T-cell (primary cell): ENCODE measurements around the gene CELF2. TPM values are rescaled to one million over a fixed set of nuclear protein-coding genes. Genes with fewer than 3 reads are reported as not detected.

Experiments
- ATAC-seq, 4 experiments: fragments of 200-7000 bp in 3 of 4; fragments of 150-1000 bp in 1 of 4; cut with Tn5 transposase; replicated peaks in 1 of 4; 1 replicate in 3 of 4; 2 replicates in 1 of 4; pipeline ENCODE4 v1.10.0; 2021; ENCODE audit warnings: moderate library complexity in 3 of 4, mild to moderate bottlenecking in 2 of 4, moderate number of reproducible peaks in 1 of 4
- CTCF ChIA-PET, 2 donors: fragments of 300-600 bp; sonication (Branson Sonifier 250); formaldehyde crosslinking; loops; one replicate each; lab custom pipeline; 2022; ENCODE audit warnings: antibody characterized with exemption in 2 of 2; lab: Charles Lee
- POLR2A ChIA-PET, 2 donors: fragments of 300-600 bp; sonication (Branson Sonifier 250); formaldehyde crosslinking; loops; one replicate each; lab custom pipeline; 2022; ENCODE audit warnings: antibody characterized with exemption in 2 of 2; lab: Charles Lee
- DNase-seq, 35 experiments: peaks; one replicate each; pipeline versions ENCODE4 v3.0.0 to v3.0.0-alpha.2; 2013 to 2023
- H3K27ac ChIP-seq: one replicate; pipeline ENCODE4 v1.5.1; 2013; ENCODE audit warnings: low read length
- H3K27me3 ChIP-seq, 2 experiments: replicated peaks in 1 of 2; 1 replicate in 1 of 2; 2 replicates in 1 of 2; pipeline versions ENCODE4 v1.6.1 to v1.7.0; 2013; ENCODE audit warnings: low read length in 1 of 2, mixed read lengths in 1 of 2; ENCODE audit not compliant: control insufficient read depth in 2 of 2, insufficient read depth in 2 of 2; ENCODE audit errors: extremely low read depth in 1 of 2
- H3K36me3 ChIP-seq, 2 donors: 1 replicate in 1 of 2; 2 replicates in 1 of 2; pipeline versions ENCODE4 v1.6.1 to v1.7.0; 2013; ENCODE audit warnings: low read length in 1 of 2; ENCODE audit not compliant: control insufficient read depth in 2 of 2, insufficient read depth in 1 of 2; ENCODE audit errors: extremely low read depth in 1 of 2
- H3K4me1 ChIP-seq, 2 experiments: 1 replicate in 1 of 2; 2 replicates in 1 of 2; pipeline versions ENCODE4 v1.6.1 to v1.7.0; 2013; ENCODE audit warnings: low read length in 2 of 2, mixed read lengths in 1 of 2; ENCODE audit not compliant: insufficient read depth in 2 of 2, control insufficient read depth in 1 of 2; ENCODE audit errors: extremely low read depth in 1 of 2
- H3K4me3 ChIP-seq, 2 donors: 1 replicate in 1 of 2; 2 replicates in 1 of 2; pipeline versions ENCODE4 v1.5.1 to v1.7.0; 2013; ENCODE audit warnings: mild to moderate bottlenecking in 2 of 2, low read length in 1 of 2, moderate library complexity in 1 of 2; ENCODE audit not compliant: control insufficient read depth in 1 of 2; ENCODE audit errors: extremely low read depth in 1 of 2
- H3K9me3 ChIP-seq: 2 replicates; pipeline ENCODE4 v1.7.0; 2013
- H3K27ac Mint-ChIP-seq, 2 donors: one replicate each; pipeline ENCODE4 v1.8.0; 2020 to 2021; ENCODE audit warnings: mild to moderate bottlenecking in 2 of 2, mixed read lengths in 2 of 2
- H3K27me3 Mint-ChIP-seq, 2 donors: one replicate each; pipeline ENCODE4 v1.8.0; 2021 to 2022; ENCODE audit warnings: mixed read lengths in 2 of 2
- H3K36me3 Mint-ChIP-seq: one replicate; pipeline ENCODE4 v1.8.0; 2021; ENCODE audit warnings: mixed read lengths
- H3K4me1 Mint-ChIP-seq, 3 donors: one replicate each; pipeline ENCODE4 v1.8.0; 2020 to 2022; ENCODE audit warnings: mixed read lengths in 3 of 3, mild to moderate bottlenecking in 1 of 3
- H3K4me3 Mint-ChIP-seq, 3 donors: one replicate each; pipeline ENCODE4 v1.8.0; 2020 to 2022; ENCODE audit warnings: mild to moderate bottlenecking in 3 of 3, mixed read lengths in 3 of 3, moderate library complexity in 3 of 3
- H3K9me3 Mint-ChIP-seq, 3 donors: one replicate each; pipeline ENCODE4 v1.8.0; 2020 to 2022; ENCODE audit warnings: mixed read lengths in 3 of 3
- WGBS: methylation state at CpG from one replicate; pipeline ENCODE4 v1.1.5; 2013; ENCODE audit warnings: missing lambda C conversion rate; ENCODE audit not compliant: insufficient coverage; 5-methylcytosine and 5-hydroxymethylcytosine counted together
- total RNA-seq, 35 experiments: library from RNA in 6 of 35; stranded (reverse) in 6 of 35; fragments of 120-200 nt in 1 of 35; gene quantifications; one replicate each; pipeline versions ENCODE4 v1.2.1 to v1.2.4 and lab custom pipeline; 2013 to 2026

The CELF2 gene
- total RNA-seq, 5 donors from 2014 or later (not counting 1 experiment from before 2014, with no cell fraction given), result 149 to 225 (median 166) TPM

DNA sequence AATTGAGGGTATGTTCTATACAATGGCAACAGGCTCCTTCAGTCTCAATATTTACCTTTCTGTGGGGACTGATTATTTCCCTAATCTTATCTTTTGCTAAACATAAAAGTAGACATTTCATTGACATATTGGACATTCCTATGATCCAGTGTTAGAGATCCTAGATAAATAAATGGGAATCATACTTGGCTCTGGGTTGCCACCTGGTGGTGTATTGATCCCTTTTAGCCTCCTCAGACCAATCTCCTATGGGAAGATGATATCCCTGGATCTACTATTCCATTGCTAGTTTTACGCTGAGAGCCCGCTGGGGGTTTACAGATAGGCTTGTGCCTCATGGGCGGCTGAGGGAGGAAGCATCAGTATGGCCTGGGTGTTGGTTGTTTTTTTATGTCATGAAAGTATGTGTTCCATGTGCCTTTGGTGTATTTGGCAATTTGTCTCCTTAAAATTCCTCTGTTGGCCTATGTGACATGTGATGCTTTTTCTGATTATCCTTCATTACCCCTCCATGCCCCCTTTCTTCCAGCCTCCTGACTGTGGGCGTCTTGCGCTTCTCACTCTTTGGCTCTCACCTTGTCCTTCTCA is 18.8 kb downstream of the CELF2 start:
- CTCF ChIA-PET, result interaction anchor here in 1 of 2 donors (0.6 kb wide), 1 partner anchor 100 kb away, joined by 4 read pairs; no protein-coding TSS in a partner anchor
- no peaks in the 10 kb centered on the region for H3K9me3 Mint-ChIP-seq
- Histone ChIP-seq H3K27me3 (no peaks in the 10 kb centered on the region), H3K9me3 (no peaks in the 10 kb centered on the region), H3K4me1 (no peaks in the 10 kb centered on the region), H3K36me3 (no peaks in the 10 kb centered on the region), H3K27ac (no peak overlapping the region), H3K4me3 (no peak overlapping the region)
- H3K27me3 Mint-ChIP-seq, result peaks cover 22 to 26% of the 10 kb centered on the region in 2 donors
- H3K4me1 Mint-ChIP-seq, result peaks cover 0 to 3% (median 3%) of the 10 kb centered on the region in 3 donors
- no peaks in the 10 kb centered on the region for H3K36me3 Mint-ChIP-seq
- no peak overlapping the region for H3K27ac Mint-ChIP-seq
- POLR2A ChIA-PET, result no interaction called here
- 100% methylated on average over 2 of the region's 5 CpGs for WGBS
- H3K4me3 Mint-ChIP-seq, result no peak overlapping the region
- no peak for ATAC-seq
- DNase-seq, result no peak

- WGBS, result 40% methylated on average over 1 of the region's 4 CpGs
- H3K27me3 ChIP-seq, result no peaks in the 10 kb centered on the region
- Mint-ChIP-seq H3K27ac (no peak overlapping the region), H3K36me3 (no peaks in the 10 kb centered on the region), H3K9me3 (no peaks in the 10 kb centered on the region), H3K27me3 (peaks cover 22 to 26% of the 10 kb centered on the region in 2 donors), H3K4me3 (no peak overlapping the region), H3K4me1 (peaks cover 0 to 3% (median 3%) of the 10 kb centered on the region in 3 donors)
- no peaks in the 10 kb centered on the region for H3K9me3 ChIP-seq
- H3K36me3 ChIP-seq, result no peaks in the 10 kb centered on the region
- POLR2A ChIA-PET, result no interaction called here
- no peaks in the 10 kb centered on the region for H3K4me1 ChIP-seq
- H3K4me3 ChIP-seq, result no peak overlapping the region
- CTCF ChIA-PET, result no interaction called here
- no peak overlapping the region for H3K27ac ChIP-seq
- DNase-seq, result no peak
- no peak for ATAC-seq
Measured at GRCh38 chr10:11037991-11038390, 20.3 kb downstream of the CELF2 start.

- Mint-ChIP-seq H3K27ac (no peak overlapping the region), H3K4me3 (no peak overlapping the region), H3K9me3 (no peaks in the 10 kb centered on the region), H3K36me3 (no peaks in the 10 kb centered on the region), H3K27me3 (peaks cover 21 to 22% of the 10 kb centered on the region in 2 donors), H3K4me1 (no peaks in the 10 kb centered on the region)
- 56% methylated on average over 2 of the region's 4 CpGs for WGBS
- CTCF ChIA-PET, result no interaction called here
- DNase-seq, result no peak
- Histone ChIP-seq H3K36me3 (no peaks in the 10 kb centered on the region), H3K4me1 (no peaks in the 10 kb centered on the region), H3K27me3 (peaks cover 0 to 8% of the 10 kb centered on the region in 2 experiments), H3K9me3 (no peaks in the 10 kb centered on the region), H3K27ac (no peak overlapping the region), H3K4me3 (no peak overlapping the region)
- no peak for ATAC-seq
- POLR2A ChIA-PET, result interaction anchor here in 1 of 2 donors (0.5 kb wide), 1 partner anchor 31 kb away, joined by 3 read pairs; no protein-coding TSS in a partner anchor
Measured at GRCh38 chr10:11042357-11042756, 24.7 kb downstream of the CELF2 start.

DNA sequence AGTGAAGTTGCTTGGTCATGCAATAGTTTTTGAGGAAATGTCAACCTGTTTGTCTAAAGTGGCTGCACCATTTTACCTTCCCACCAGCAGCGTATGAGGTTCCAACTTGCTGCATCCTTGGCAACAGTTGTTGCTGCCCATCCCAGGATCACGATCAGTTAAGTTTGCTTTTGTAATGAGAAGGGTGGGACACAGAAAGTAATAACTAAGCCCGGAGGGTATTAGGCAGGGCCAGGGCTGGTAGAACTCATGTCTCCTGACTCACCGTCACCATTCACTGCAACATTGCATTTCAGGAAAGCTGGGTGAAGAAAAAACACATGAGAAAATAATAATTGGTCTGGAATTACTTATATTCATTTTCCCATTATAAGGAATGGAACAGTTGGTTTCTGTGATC is 25.4 kb downstream of the CELF2 start:
- no peak for DNase-seq
- WGBS, result no CpG with 5 or more reads among the region's 4 CpGs
- peaks cover 20% of the 10 kb centered on the region in 2 donors for H3K27me3 Mint-ChIP-seq

DNA sequence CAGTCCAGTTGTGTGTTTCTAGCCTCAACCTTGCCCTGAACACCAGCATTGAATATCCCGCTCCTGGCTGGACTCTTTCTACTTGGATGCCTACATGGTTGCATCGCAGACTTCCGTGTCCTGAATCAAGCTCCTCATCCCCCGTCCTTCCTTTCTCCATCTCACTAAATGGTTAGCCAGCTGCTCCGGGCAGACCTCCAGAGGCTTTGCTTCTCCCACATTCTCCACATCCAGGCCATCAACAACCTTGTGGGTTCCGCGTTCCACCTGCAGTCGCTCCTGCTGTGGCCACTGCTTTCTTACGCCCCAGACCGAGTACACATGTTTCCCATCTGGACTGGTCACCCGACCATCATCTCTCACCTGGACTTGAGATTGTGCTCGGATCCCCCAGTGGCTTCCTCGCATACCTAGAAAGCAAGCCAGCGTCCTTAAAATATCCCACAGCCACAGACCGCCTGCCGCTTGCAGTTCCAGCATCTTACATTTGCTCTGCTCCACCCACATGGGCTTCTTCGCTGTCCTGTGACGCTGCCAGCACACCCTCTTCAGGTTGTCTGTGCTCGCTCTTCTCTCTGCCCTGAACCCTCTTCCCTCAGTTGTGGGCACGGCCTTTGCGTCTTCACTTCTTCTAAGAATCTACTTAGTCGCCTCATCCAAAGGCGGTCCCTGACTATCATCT is 25.9 kb downstream of the CELF2 start:
- no peak for ATAC-seq

More for the DNA sequence above, 25.4 kb downstream of the CELF2 start:
- Histone ChIP-seq H3K36me3 (no peaks in the 10 kb centered on the region), H3K4me1 (no peaks in the 10 kb centered on the region), H3K27me3 (peaks cover 0 to 8% of the 10 kb centered on the region in 2 experiments), H3K27ac (no peak overlapping the region), H3K4me3 (no peak overlapping the region), H3K9me3 (no peaks in the 10 kb centered on the region)
- Mint-ChIP-seq H3K4me1 (no peaks in the 10 kb centered on the region), H3K36me3 (no peaks in the 10 kb centered on the region), H3K27ac (no peak overlapping the region), H3K4me3 (no peak overlapping the region), H3K9me3 (no peaks in the 10 kb centered on the region)
- CTCF ChIA-PET, result no interaction called here
- no peak for ATAC-seq
- POLR2A ChIA-PET, result no interaction called here

DNA sequence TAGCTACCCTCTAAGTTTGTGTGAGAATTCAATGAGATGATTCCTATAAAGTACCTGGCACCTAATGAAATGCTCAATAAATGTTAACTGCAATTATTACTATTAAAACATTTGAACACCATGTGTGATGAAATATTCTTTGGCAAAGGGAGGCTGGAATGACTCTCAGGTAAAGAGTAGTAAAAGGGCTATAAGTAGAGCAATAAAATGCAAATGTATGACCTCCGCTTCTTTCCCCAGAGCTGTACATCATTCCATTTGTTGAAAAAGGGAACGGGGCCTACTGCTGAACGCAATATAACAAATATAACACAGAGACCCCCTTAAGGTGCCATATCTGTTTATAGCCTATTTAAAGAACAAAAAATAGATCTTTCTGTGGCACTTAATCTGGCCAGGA is 27.8 kb downstream of the CELF2 start:
- Histone ChIP-seq H3K27me3 (peaks cover 0 to 8% of the 10 kb centered on the region in 2 experiments), H3K4me1 (no peaks in the 10 kb centered on the region), H3K4me3 (no peak overlapping the region), H3K27ac (no peak overlapping the region), H3K9me3 (no peaks in the 10 kb centered on the region), H3K36me3 (no peaks in the 10 kb centered on the region)
- H3K9me3 Mint-ChIP-seq, result no peaks in the 10 kb centered on the region
- POLR2A ChIA-PET, result no interaction called here
- H3K4me3 Mint-ChIP-seq, result no peak overlapping the region
- H3K27ac Mint-ChIP-seq, result no peak overlapping the region
- no peaks in the 10 kb centered on the region for H3K4me1 Mint-ChIP-seq
- DNase-seq, result no peak
- CTCF ChIA-PET, result no interaction called here
- ATAC-seq, result no peak
- H3K36me3 Mint-ChIP-seq, result no peaks in the 10 kb centered on the region
- no CpG with 5 or more reads among the region's 3 CpGs for WGBS
- peaks cover 18 to 23% of the 10 kb centered on the region in 2 donors for H3K27me3 Mint-ChIP-seq

More for the DNA sequence above, 25.9 kb downstream of the CELF2 start:
- H3K36me3 Mint-ChIP-seq, result no peaks in the 10 kb centered on the region
- ChIA-PET CTCF (interaction anchor here in 1 of 2 donors (0.7 kb wide), 1 partner anchor 21 kb away, joined by 4 read pairs; no protein-coding TSS in a partner anchor), POLR2A (no interaction called here)
- H3K4me3 Mint-ChIP-seq, result no peak overlapping the region
- 84% methylated on average over 23 of the region's 23 CpGs for WGBS
- H3K27me3 Mint-ChIP-seq, result peaks cover 18 to 23% of the 10 kb centered on the region in 2 donors
- Histone ChIP-seq H3K27ac (no peak overlapping the region), H3K27me3 (peaks cover 0 to 8% of the 10 kb centered on the region in 2 experiments), H3K4me1 (no peaks in the 10 kb centered on the region), H3K9me3 (no peaks in the 10 kb centered on the region), H3K36me3 (no peaks in the 10 kb centered on the region), H3K4me3 (no peak overlapping the region)
- H3K9me3 Mint-ChIP-seq, result no peaks in the 10 kb centered on the region
- H3K4me1 Mint-ChIP-seq, result no peaks in the 10 kb centered on the region
- no peak for DNase-seq
- no peak overlapping the region for H3K27ac Mint-ChIP-seq
